ENCODE data around the gene RFK.

The RFK gene

DNA sequence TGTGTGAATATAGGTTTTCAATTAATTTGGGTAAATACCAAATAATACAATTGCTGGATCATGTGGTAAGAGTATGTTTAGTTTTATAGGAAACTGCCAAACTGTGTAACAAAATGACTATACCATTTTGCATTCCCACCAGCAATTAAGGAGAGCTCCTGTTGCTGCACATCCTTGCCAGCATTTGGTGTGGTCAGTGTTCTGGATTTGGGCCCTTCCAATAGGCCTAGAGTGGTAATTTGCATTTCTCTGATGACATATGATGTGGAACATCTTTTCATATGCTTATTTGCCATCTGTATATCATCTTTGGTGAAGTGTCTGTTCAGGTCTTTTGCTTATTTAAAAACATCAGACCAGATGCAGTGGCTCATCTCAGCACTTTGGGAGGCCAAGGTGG lies 11.6 kb upstream of the RFK start:
- DNase-seq, result no peak

DNA sequence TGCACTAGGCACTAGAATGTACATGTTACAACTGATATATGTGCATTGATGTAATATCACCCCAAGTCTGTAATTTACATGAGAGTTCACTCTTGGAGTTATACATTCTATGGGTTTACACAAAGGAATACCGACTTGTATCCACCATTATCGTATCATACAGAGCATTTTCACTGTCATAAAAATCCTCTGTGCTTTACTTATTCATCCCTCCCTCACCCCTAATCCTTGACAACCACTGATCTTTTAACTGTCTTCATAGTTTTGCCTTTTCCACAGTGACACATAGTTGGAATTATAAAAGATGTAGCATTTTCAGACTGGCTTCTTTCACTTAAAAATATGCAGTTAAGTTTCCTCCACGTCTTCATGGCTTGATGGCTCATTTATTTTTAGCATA lies 11.1 kb upstream of the RFK start:
- DNase-seq, result no peak

DNA sequence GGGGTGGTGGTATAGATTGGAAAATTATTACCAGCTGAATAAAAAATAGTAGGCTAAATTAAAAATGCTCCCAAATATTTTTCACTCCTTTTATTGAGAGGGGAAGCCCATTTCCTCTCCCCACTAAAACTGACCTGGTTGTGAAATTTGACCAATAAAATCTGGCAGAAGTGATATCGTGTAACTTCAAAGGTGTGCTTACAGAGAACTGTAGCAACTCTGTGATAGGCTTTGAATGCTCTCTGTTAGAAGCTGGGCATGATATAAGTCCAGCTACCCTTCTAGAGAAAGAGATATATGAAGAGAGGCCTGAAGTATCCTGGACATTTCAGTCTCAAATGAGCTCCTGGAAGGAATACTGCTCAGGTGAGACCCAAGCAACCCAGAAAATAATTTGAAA lies 10.2 kb upstream of the RFK start:
- DNase-seq, result no peak

DNA sequence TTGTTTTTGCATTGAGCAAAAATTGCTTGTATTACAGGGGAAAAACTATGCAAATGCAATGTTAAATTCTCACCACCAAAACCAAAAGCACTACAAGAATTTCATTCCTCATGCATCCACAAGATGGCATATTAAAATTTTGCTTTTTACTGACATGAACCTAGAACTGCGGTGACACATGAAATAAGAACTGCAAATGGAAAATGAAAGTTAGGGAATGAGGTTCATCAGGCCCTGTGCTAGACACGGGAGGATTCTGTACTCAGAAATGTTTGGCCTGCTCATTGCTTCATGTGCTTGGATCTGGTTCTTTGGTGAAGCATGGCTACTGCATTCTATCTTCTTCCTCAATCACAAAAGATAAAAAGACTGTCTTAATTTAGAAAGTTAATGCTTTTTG lies 9.1 kb upstream of the RFK start:
- DNase-seq, result no peak

DNA sequence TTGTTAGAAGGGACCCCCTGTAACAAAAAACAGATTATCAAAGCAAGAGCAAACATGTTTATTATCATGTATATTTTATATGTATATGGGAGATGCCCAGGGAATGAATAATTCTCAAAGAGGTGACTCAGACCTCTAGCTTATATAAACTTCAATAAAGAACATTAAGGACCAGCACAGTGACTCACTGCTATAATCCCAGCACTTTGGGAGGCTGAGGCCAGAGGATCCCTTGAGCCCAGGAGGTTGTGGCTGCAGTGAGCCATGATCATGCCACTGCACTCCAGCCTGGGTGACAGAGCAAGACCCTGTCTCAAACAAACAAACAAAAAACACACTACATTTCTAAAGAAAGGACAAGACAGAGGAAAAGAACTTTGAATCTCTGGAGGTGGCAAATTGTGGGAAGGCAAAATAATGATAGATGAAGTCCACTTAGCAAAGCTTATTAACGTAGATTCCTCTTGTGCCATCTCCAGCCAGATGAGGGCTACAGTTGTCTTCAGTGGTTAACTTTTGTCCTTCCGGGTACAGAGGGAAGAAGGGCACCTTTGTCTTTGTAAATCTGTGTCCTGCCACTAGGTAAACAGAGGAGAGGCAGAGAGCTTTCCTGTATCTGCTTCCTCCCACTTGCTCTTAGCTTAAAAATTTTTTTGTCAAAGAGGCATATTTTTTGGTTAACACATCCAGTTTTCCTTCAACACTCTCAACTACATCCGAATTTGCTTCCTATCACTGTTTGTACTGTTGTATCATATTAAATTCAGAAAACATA lies 7.5 kb upstream of the RFK start:
- DNase-seq, result no peak

DNA sequence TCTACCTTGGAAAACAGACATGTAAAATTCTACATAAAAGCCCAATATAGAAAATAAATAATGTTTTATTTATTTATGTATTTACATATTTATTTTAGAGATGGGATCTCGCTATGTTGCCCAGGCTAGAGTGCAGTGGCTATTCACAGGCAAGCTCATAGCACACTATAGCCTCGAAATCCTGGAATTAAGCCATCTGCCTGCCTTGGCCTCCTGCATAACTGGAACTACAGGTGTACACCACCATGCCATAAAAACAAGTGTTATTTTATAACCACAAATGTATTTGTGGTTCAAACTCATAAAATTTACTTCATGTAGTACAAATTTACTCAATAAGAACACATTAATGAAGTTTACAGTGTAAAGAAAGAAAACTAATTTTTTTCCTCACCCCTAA lies 7.0 kb upstream of the RFK start:
- no peak for DNase-seq

DNA sequence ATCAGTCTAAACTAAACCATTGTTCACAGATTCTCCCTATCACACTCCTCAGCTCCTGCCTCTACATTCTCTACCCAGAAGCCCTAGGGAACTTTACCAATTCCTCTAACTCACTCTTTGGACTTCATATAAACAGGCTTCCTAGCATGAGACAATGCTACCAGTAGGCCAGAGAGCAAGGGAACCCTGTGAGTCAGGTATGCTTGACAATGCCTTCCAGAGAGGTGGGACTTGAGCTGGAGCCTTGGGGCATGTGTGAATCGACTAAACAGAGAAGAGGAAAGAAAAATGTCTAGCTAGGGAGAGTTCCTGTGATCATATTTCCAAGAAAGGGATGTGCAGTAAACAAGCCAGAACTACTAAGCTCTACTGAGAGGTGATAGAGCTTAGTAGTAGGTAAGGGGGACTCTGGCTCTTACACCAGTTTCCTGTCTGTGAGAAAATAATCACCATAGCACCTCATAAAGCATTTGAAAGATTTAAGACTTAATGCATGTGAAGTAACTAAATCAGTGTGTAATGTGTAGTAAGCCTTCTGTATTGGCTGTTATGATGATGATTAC lies 6.4 kb upstream of the RFK start:
- no peak for DNase-seq

DNA sequence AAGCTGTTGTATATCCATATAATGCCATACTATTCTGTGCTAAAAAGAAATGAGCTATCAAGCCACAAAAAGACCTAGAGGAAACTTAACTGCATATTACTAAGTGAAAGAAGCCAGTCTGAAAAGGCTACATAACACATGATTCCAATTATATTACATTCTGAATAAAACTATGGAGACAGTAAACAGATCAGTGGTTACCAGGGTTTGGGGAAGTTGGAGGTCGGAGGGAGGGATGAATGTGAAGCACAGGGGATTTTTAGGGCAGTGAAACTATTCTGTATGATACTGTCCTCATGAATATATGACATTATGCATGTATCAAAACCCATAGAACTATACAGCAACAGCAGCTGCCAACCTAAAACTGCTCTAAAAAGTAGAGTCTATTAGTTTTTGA lies 5.6 kb upstream of the RFK start:
- no peak for DNase-seq

DNA sequence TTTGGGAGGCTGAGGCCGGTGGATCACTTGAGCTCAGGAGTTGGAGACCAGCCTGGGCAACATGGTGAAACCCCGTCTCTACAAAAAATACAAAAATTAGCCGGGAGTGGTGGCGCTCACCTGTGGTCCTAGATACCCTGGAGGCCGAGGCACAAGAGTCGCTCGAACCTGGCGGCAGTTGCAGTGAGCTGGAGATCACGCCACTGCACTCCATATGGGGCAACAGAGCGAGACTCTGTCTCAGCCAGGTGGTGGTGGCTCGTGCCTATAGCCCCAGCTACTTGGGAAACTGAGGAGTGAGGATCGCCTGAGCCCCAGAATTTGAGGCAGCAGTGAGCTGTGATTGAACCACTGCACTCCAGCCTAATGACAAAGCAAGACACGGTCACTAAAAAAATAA lies 2.4 kb upstream of the RFK start:
- DNase-seq, result no peak

DNA sequence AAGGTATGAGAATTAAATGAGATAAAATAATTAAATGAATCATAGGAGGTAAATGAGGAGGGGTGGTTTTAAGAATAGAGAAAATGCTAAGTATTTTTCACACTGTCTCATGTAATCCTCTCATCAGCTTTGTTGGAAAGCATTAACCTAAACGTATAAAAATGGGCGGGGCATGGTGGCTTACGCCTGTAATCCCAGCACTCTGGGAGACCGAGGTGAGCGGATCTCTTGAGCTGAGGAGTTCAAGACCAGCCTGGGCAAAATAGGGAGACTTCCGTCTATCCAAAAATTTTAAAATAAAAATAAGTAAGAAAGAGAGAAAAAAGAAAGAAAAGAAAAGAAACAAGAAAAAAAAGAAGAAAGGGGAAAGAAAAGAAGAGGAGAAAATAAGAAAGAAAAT lies 1.9 kb upstream of the RFK start:
- DNase-seq, result no peak

DNA sequence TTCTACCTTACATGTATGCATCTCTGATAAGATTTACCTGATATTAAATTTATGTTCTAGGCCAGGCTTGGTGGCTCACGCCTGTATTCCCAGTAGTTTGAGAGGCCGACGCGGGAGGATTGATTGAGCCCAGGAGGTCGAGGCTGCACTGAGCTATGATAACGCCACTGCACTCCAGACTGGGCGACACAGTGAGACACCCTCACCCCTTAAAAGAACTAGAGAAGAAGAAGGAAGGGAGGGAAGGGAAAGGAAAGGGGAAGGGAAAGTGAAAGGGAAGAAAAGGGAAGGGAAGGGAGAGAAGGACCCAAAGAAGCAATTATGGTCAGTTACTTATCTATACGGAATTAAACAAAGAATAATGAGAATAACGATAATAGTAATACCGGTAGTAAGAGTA lies 1.2 kb upstream of the RFK start:
- no peak for DNase-seq

DNA sequence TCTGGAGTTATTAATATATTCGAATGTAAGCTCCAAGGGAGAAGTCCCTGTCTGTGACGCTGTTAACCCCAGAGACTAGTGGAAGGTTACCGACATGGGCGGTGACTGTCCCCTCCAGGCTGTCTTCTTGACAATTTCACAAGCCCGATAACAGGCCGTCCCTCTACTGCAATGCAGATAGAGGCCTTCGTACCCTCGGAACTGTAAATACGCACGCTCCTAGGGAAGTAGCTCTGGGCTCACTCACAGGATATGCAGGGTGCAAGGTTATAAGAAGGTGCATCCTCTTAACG lies 680 bp upstream of the RFK start:
- peak; percentile 81 for DNase-seq

DNA sequence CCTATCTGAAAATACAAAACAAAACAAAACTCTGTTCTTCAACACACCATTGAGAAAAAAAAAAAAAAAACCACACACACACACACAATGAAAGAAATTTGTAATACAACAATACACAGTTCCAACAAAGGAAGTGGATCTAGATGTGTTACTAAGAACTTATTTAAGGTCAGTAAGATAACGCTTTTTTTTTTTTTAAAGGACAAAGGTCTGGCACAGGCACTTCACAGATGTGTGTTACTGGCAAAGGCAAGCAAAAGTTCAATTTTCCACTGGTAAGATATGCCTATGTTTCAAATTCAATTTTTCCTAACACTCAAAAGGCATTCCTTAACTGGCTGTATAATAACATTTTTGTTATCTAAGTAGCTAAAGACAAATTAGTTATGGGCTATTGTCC lies 3.6 kb downstream of the RFK start:
- no peak for DNase-seq

DNA sequence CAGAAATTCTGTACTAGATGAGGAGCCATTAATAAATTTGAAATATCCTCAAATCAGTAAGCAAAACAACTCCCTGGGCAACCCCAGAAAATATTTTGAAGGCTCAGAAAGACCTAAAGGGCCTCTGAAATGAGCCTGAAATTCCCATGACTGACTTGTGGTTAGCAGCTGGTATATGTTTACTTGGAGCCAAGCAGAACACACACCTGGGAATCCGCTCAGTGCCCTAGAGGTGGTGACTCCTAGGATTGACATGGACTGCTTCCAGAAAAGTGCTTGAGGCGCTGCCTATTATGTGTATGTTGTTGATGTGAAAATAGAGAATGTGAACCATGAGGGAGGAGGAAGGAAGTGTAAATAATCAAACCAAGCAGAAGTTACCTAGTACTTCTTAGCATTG lies 14.7 kb downstream of the RFK start:
- DNase-seq, result no peak

DNA sequence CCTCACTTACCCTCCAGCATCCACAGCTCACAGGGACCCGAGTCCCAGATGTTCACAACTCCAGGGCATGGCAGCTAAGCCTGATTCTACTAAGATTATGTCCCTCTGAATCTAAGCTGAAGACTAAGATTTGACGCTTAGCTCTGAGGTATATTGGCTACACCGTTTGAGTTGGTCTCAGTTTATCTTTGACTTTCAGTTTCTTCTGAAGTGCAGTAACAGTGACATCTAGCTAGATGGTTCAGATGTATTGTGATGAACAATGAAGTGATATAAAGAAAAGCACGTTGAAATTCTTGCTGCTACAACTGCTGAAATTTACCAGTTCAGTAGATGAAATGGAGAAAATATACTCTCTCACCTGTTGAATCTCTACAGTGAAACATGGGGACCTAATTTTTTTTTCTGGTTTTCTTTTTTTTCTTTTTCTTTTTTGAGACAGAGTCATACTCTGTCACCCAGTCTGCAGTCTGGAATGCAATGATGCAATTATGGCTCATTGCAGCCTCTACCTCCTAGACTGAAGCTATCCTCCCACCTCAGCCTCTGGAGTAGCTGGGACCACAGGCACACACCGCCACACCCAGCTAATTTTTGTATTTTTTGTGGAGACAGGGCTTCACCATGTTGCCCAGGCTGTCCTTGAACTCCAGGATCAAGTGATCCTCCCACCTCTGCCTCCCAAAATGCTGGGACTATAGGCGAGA lies 15.7 kb downstream of the RFK start:
- no peak for DNase-seq

DNA sequence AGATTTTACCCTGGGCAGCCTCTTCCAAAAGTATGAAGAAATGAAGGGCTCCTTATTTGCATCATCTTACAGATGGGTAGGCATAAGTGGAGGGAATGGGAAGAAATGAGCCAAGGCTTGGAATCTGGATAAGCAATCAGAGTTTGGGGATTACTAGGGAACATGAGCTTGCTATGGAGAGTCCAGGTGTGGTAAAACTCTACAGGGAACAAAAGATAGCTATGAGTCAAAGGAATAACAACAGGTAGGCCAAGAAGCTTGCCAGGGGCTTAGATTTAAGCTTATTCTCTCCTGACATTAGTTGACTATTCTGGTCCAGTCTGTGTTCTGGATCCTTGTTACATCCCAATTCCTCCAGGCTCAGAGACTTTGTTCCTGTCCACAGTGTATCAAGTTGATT lies 16.4 kb downstream of the RFK start:
- DNase-seq, result no peak

DNA sequence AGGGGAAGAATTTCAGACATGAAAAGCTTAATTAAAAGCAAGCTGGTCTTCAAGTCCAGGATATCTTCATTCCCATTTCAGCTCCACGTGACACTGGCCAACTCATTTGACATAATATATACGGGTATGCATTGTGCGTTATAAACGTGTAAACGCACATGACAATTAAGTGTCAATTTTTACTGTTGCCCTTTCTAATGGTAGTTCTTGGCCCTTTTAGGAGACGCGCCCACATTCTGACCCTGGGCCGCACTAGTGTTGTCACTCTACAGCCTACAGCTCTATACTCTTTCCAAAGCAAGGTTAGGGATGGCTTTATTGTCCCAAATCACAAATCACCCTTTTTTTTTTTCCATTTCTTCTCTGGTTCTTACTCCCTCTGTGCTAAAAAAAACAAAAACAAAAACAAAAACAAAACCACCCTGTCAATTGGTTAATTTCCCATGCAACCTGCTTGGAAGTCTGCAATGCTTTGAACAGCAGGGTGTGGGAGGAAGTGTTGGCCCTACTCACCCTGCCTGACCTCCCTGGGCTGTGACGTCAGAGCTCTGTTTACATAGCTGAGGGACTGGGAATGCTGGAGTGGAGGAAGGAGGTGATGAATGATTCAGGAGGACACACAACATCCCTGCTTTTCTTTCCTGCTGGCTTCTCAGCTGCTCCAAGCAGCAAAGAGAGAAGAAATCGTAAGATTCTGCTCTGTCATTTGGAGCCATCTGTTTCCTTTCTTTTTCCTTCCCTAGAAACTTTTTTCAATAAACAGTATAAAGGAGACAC lies 19.3 kb downstream of the RFK start:
- DNase-seq, result no peak

DNA sequence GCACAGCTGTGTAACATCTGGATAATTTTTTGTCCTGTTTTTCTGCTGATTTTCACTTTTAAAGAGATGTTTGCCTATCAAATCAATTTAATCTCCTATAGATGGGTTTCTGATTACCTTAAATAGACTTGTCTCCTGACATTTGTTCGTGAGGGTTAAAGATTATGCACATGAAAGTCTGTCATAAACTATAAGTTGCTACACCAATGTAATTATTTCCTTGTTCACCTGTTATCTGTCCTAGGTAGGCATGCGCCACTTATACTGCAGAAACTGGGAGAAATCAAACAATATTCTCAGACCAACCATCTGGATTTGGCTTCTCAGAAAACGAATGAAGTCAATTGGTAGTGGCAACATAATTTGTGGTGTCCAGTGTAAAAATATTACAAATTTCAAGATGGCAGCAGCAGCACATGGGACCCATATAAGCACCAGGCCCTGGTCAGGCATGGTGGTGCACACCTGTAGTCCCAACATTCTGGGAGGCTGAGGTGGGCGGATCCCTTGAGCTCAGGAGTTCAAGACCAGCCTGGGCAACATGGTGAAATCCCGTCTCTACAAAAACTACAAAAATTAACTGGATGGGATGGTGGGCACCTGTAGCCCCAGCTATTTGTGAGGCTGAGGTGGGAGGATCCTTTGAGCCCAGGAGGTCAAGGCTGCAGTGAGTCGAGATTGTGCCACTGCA lies 20.3 kb downstream of the RFK start:
- DNase-seq, result no peak

DNA sequence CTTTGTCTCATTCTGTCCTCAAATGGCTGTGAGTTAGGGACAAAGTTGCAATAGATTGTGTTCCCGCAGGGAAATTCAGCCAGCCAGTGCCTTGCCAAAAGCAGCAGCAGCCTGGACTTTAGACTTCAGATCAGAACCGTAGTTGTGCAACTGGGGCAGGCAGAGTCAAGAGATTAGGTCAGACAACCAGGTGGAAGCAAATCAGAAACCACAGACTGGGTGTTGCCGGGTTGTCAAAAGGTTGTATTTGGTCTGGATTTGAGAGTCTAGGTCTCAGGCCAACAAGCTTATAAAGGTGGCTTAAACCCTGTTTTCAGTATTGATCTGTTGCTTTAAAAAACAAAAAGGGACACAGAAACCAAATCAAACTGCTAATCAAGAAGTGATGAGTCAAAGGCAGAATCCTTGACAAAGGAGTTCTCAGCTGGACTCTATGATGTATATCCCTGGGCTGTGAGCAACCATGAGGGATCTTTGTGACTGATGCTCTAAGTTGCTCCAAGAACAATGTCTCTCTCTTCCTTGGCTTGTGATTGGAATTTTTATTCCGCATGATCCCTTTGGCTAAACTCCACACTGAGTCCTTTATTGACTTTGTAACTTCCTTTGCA lies 20.9 kb downstream of the RFK start:
- no peak for DNase-seq

DNA sequence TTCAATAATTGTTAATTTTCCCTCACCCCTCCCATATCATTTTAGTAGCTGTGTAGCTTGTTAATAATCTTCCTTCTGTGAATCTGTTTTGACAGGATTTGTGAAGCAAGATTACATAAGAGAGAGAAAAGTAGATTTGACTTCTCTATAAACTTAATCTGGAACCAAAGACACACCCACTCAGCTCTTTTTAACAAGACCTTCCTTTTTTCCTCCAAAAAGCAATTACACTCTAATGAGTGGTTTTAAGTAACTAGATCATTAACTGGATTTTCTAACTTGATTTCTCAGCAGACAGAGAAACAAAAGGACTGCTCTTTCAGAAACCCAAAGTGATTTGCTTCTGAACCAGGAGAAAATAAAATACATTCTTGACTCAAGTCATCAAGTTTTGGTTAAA lies 21.9 kb downstream of the RFK start:
- DNase-seq, result no peak

DNA sequence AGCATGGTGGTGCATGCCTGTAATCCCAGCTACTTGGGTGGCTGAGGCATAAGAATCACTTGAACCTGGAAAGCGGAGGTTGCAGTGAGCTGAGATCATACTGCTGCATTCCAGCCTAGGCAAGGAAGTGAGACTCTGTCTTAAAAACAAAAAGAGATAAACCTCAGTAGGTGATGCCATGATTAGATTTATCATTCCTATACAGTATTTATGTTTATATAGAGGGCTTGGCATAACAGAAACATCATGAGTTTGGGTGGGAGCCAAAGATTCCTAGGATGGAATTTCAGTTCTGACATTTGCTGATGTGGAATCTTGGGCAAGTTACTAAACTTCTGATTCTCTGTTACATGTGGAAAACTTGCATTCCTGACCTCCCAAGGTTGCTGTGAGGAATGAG lies 22.3 kb downstream of the RFK start:
- DNase-seq, result no peak

DNA sequence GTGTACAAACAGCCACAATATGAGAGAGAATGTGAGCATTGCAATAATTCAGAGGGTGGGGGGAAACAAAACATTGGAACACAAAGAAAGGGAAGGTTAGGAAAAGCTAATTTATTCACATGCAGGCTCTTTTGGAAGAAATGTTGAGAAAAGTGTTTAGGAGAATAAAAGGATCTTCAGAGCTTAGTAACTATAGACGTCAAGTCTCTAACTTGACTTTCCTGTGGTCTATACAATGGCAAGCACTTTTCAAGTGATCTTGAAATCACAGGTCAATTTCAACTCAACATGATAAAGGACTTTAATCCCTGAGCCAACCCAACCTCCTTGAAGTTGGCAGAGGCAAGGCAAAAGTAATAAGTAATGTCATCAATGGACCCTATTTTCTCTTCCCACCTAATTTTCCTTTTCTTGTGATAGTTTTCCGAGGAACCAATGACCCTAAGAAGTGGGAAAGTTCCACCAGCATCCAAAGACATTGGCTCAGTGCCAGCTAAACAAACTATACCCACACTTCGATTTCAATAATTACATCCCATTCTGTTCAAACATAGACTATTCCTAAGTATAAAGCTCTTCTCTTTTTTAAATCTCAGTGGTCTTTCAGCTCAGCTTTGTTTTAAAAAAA lies 23.7 kb downstream of the RFK start:
- no peak for DNase-seq

DNA sequence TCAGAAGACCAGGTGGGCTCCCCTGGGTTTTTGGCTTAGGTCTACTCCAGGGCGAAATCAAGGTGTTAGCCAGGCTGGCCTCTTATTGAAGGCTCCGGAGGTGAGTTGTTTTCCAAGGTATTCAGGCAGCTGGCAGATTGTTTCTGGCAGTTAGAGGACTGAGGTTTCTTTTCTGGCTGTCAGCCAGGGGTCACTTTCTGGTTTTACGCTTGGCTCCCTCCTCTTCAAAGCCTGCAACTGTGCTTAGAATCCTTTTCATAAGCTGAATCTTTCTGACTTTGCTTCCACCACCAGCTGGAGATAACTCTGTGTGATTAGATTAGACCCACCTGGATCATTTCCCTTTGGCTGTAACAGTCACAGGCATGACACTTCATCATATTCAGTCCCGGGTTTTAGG lies 24.6 kb downstream of the RFK start:
- DNase-seq, result no peak
